ENCODE results near the gene DUXB. TPM values are rescaled to one million over a fixed set of nuclear protein-coding genes. Genes with fewer than 3 reads are reported as not detected.

The DUXB gene
- total RNA-seq, 1 donor from 2014 or later = not detected

DNA sequence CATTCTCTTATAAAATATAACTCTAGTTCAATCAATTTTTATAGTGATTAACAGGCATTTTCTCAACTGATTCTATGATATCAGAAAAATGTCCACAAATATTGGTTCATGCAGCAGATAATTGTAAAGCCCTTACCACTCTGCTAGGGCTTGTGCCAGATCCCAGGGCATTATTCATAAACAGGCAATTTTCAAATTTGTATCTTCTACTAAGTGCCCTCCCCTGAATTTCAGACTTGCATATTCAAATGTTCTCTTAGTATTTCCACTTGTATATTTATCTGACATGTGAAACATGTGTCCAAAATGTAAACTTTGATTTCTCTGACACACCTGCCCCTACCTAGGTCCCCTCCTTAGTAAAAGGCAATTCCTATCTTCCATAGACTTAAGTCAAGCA lies 33.8 kb downstream of the DUXB start:
- no peaks in the 10 kb centered on the region for H3K4me1 ChIP-seq
- Mint-ChIP-seq H3K27me3 (ENCODE audit: insufficient read depth, low read depth) (peaks cover 3% of the 10 kb centered on the region), H3K4me3 (no peak overlapping the region), H3K4me1 (no peaks in the 10 kb centered on the region), H3K36me3 (no peaks in the 10 kb centered on the region), H3K27ac (no peak overlapping the region), H3K9me3 (no peaks in the 10 kb centered on the region)
- no peaks in the 10 kb centered on the region for H3K9me3 ChIP-seq (ENCODE audit: low read depth)
- H3K79me2 ChIP-seq (ENCODE audit: low read depth) = no peaks in the 10 kb centered on the region
- no peak overlapping the region for H2AFZ ChIP-seq (replicated peaks)
- H3F3A ChIP-seq (ENCODE audit: low read depth) = no peaks in the 10 kb centered on the region
- no peak overlapping the region for H3K4me3 ChIP-seq
- no peaks in the 10 kb centered on the region for H4K20me1 ChIP-seq (ENCODE audit: low read depth)
- TF ChIP-seq, protein P1, sequence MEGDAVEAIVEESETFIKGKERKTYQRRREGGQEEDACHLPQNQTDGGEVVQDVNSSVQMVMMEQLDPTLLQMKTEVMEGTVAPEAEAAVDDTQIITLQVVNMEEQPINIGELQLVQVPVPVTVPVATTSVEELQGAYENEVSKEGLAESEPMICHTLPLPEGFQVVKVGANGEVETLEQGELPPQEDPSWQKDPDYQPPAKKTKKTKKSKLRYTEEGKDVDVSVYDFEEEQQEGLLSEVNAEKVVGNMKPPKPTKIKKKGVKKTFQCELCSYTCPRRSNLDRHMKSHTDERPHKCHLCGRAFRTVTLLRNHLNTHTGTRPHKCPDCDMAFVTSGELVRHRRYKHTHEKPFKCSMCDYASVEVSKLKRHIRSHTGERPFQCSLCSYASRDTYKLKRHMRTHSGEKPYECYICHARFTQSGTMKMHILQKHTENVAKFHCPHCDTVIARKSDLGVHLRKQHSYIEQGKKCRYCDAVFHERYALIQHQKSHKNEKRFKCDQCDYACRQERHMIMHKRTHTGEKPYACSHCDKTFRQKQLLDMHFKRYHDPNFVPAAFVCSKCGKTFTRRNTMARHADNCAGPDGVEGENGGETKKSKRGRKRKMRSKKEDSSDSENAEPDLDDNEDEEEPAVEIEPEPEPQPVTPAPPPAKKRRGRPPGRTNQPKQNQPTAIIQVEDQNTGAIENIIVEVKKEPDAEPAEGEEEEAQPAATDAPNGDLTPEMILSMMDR (IDR thresholded peaks at IDR 0.05) = no peak
- no peak for TF ChIP-seq EZH2 (IDR thresholded peaks at IDR 0.05)
- TF ChIP-seq EZH2phosphoT487 (IDR thresholded peaks at IDR 0.05) = no peak
- H3K9ac ChIP-seq = no peak overlapping the region
- no peak overlapping the region for H3K4me2 ChIP-seq
- no peaks in the 10 kb centered on the region for H3K36me3 ChIP-seq
- no peak for DNase-seq (ENCODE audit: low spot score)
- H3K27ac ChIP-seq = no peak overlapping the region
- H3K27me3 ChIP-seq = no peaks in the 10 kb centered on the region

DNA sequence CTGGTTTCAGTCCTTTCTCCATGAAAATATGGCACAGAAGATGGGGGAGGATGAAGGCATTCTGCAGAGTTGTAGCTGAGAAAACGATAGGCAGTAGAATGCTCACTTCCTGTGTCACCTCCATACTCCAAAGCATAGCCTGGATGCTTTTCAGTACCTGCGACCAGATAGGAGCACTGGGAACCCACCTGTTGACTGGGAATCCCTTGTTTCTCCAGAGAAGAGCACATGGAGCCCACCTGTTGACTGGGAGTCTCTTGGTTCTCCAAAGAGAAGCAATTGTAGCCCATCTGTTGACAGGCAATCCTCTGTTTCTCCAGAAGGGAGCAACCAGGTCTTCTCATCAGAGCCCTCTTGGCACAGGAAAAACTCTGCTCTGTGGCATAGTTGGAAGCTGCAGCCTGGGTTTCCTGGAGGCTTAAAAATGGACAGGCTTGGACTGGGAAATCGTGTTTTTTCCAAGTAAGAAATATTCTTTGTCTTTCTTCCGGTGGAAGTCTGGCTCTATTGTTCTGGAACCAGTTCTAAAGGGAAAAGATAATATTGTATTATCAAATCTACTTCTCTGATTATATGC lies 40.4 kb downstream of the DUXB start:
- Histone ChIP-seq H3K4me3 (no peak overlapping the region), H3K27ac (no peak overlapping the region), H3K9ac (no peak overlapping the region), H3K4me1 (no peaks in the 10 kb centered on the region), H3K27me3 (no peaks in the 10 kb centered on the region), H3K79me2 (ENCODE audit: low read depth) (no peaks in the 10 kb centered on the region), H3K9me3 (ENCODE audit: low read depth) (no peaks in the 10 kb centered on the region), H3K36me3 (peaks cover 9% of the 10 kb centered on the region), H3K4me2 (no peak overlapping the region), H4K20me1 (ENCODE audit: low read depth) (no peaks in the 10 kb centered on the region), H3F3A (ENCODE audit: low read depth) (no peaks in the 10 kb centered on the region), H2AFZ (replicated peaks) (no peak overlapping the region)
- no peak for TF ChIP-seq EZH2phosphoT487 (IDR thresholded peaks at IDR 0.05)
- TF ChIP-seq, protein P1 (IDR thresholded peaks at IDR 0.05) = no peak
- no peak for TF ChIP-seq EZH2 (IDR thresholded peaks at IDR 0.05)
- Mint-ChIP-seq H3K4me1 (no peaks in the 10 kb centered on the region), H3K27me3 (ENCODE audit: insufficient read depth, low read depth) (peaks cover 2% of the 10 kb centered on the region), H3K4me3 (no peak overlapping the region), H3K27ac (no peak overlapping the region), H3K9me3 (no peaks in the 10 kb centered on the region), H3K36me3 (peaks cover 9% of the 10 kb centered on the region)
- DNase-seq (ENCODE audit: low spot score) = no peak

DNA sequence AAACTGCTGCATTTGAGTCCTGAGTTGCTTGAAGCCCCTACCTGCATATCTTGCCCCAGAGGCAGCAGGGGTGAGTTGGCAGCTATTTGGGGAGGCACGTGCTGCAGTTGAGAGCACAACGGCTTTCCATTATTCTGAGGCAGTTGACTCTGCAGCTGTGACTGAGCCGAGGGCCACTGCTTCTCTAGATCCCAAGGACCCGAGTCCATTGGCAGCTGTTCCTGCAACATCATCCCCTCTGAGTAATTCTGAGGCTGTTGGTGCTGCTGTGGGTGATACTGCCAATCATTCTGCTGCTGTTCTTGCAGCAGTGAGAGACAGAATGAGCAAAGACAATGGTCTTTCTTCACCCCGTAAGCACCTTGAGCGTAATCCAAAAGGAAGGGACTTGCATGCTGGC lies 40.9 kb downstream of the DUXB start:
- no peak for DNase-seq (ENCODE audit: low spot score)
- TF ChIP-seq EZH2 (IDR thresholded peaks at IDR 0.05) (no peak), EZH2phosphoT487 (IDR thresholded peaks at IDR 0.05) (no peak)
- TF ChIP-seq, protein P1 (IDR thresholded peaks at IDR 0.05) = no peak
- H2AFZ ChIP-seq (replicated peaks) = no peak overlapping the region
- no peak overlapping the region for H3K27ac ChIP-seq
- Mint-ChIP-seq H3K4me3 (no peak overlapping the region), H3K4me1 (no peaks in the 10 kb centered on the region), H3K27ac (no peak overlapping the region), H3K27me3 (ENCODE audit: insufficient read depth, low read depth) (peaks cover 2% of the 10 kb centered on the region), H3K36me3 (peaks cover 9% of the 10 kb centered on the region), H3K9me3 (no peaks in the 10 kb centered on the region)
- H3K79me2 ChIP-seq (ENCODE audit: low read depth) = no peaks in the 10 kb centered on the region
- no peak overlapping the region for H3K9ac ChIP-seq
- no peaks in the 10 kb centered on the region for H3K4me1 ChIP-seq
- no peaks in the 10 kb centered on the region for H4K20me1 ChIP-seq (ENCODE audit: low read depth)
- no peaks in the 10 kb centered on the region for H3F3A ChIP-seq (ENCODE audit: low read depth)
- H3K4me2 ChIP-seq = no peak overlapping the region
- H3K36me3 ChIP-seq = peaks cover 12% of the 10 kb centered on the region
- H3K4me3 ChIP-seq = no peak overlapping the region
- H3K9me3 ChIP-seq (ENCODE audit: low read depth) = no peaks in the 10 kb centered on the region
- H3K27me3 ChIP-seq = no peaks in the 10 kb centered on the region
